Measurements from ENCODE around the gene GAS1.

The GAS1 gene

DNA sequence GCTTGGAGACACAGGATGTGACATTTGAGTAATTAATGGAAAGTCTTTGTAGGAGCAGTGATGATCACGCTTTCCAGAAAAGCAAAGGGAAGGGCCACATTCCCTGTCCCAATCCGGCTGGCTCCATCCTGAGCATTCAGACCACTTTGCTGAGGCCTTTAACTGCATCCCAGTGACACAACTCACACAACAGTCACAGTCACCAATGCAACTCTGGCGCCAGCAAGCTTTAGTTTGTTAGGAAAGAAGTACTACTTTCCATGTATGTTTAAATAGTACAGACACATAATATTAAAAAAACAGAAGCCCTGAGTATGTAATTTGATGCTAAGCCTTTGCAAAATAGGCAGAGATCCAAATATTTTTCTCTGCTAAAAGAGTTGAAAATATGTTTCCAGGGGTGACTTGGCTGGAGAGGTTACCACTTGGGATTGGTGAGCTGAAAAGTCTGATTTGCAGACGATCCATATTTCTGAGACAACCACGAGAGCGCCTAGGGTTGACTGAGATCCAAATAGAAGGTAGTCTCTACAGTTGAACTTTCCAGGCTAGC, 31.7 kb upstream of the GAS1 start:
- no peak for DNase-seq (ENCODE audit: extremely low spot score)
- no peak for TF ChIP-seq FOXK2 (IDR thresholded peaks at IDR 0.05)
- TF ChIP-seq BHLHE40 (IDR thresholded peaks at IDR 0.05; ENCODE audit: borderline replicate concordance) = no peak
- no peak for TF ChIP-seq NFRKB (IDR thresholded peaks at IDR 0.05)
- TF ChIP-seq HDGF (IDR thresholded peaks at IDR 0.05; ENCODE audit: borderline replicate concordance) = no peak
- no peak for TF ChIP-seq SUZ12 (IDR thresholded peaks at IDR 0.05)
- no peak for TF ChIP-seq LEF1 (IDR thresholded peaks at IDR 0.05; ENCODE audit: borderline replicate concordance)
- TF ChIP-seq ARNT (IDR thresholded peaks at IDR 0.05) = no peak
- no peak for TF ChIP-seq SP1 (IDR thresholded peaks at IDR 0.05)
- TF ChIP-seq FOXA1 (IDR thresholded peaks at IDR 0.05) = no peak
- TF ChIP-seq FOXM1 (IDR thresholded peaks at IDR 0.05; ENCODE audit: borderline replicate concordance) = no peak
- no peak for TF ChIP-seq L3MBTL2 (conservative IDR thresholded peaks at IDR 0.05)
- TF ChIP-seq, protein P1, sequence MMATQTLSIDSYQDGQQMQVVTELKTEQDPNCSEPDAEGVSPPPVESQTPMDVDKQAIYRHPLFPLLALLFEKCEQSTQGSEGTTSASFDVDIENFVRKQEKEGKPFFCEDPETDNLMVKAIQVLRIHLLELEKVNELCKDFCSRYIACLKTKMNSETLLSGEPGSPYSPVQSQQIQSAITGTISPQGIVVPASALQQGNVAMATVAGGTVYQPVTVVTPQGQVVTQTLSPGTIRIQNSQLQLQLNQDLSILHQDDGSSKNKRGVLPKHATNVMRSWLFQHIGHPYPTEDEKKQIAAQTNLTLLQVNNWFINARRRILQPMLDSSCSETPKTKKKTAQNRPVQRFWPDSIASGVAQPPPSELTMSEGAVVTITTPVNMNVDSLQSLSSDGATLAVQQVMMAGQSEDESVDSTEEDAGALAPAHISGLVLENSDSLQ (IDR thresholded peaks at IDR 0.05) = no peak
- no peak for TF ChIP-seq ELF4 (IDR thresholded peaks at IDR 0.05)
- no peak for TF ChIP-seq CTBP1 (IDR thresholded peaks at IDR 0.05; ENCODE audit: borderline replicate concordance)
- CTCF ChIA-PET = no interaction called here
- POLR2A ChIA-PET = no interaction called here

DNA sequence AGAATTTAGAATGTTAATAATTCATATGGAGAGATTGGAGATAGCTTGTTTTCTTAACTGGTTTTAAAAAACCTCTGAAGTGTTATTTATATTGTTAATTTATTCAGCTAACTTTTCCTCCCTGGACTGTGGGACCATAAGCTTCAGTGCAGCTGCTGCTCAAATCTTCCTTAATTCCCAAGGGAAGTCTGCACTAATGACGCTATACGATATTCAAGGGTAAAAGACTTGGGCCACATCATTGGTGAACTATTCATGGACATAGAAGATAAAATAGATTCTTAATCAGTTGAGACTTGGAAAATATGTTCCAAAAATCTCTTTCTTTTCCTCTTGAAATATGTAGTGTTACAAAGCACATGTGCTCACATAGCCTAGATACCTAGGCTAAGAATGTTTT, 31.1 kb upstream of the GAS1 start:
- CTCF ChIA-PET = no interaction called here
- no peak for DNase-seq (ENCODE audit: extremely low spot score)
- TF ChIP-seq TARDBP (IDR thresholded peaks at IDR 0.05) (no peak), LEF1 (IDR thresholded peaks at IDR 0.05; ENCODE audit: borderline replicate concordance) (no peak), L3MBTL2 (conservative IDR thresholded peaks at IDR 0.05) (no peak)

DNA sequence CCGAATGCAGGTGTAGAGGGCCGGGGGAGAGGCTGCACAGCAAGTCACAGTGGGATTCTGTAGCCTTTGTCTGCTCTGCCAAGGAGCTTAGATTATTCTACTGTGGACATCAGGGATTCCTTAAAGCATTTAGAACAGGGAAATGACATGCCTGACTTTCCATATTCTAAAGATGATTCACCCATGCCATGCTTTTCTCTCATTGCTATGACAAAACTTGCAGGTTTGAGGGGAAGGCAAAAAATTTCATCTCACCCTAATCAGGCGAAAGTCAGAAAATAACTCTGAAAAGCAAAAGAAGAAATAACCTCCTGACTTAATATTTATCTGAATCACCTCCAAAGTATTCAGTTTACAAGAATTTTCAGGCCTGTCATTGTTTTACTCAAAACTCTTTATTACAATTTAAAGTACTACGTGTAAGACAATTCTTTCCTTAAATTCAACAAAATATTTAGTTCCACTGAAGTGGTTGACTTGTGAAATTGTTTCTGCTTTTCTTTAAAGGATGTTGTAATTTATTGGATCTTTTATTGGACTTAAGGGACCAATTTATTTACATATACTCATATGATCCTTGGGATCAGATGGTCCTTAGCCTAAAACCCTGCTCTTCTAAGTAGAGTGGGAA, 30.0 kb upstream of the GAS1 start:
- CTCF ChIA-PET = no interaction called here

More for the DNA sequence above, 31.1 kb upstream of the GAS1 start:
- POLR2A ChIA-PET = no interaction called here

DNA sequence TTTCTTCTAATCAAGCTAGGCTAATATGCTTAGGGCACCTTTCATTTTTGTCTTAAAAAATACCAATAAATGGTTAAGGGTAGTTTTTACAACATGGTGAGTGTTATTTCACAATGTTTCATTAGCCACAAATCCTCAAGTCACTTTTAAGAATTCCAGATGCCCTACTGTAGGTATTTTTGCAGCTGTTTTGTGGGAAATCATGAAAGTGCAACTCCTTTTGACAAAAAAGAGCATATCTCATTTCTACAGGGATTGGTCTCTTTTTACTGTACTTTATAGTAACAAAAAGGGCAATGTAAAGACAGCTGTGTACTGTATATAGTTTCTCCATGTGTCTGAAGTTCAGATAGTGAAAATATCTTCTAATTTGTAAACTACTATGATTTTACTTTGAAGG, 28.3 kb upstream of the GAS1 start:
- ChIA-PET POLR2A (no interaction called here), CTCF (no interaction called here)
- TF ChIP-seq LEF1 (IDR thresholded peaks at IDR 0.05; ENCODE audit: borderline replicate concordance) (no peak), SUZ12 (IDR thresholded peaks at IDR 0.05) (no peak), BHLHE40 (IDR thresholded peaks at IDR 0.05; ENCODE audit: borderline replicate concordance) (no peak), L3MBTL2 (conservative IDR thresholded peaks at IDR 0.05) (no peak), SP1 (IDR thresholded peaks at IDR 0.05) (no peak), FOXA1 (IDR thresholded peaks at IDR 0.05) (no peak), ARNT (IDR thresholded peaks at IDR 0.05) (no peak), FOXK2 (IDR thresholded peaks at IDR 0.05) (no peak), FOXM1 (IDR thresholded peaks at IDR 0.05; ENCODE audit: borderline replicate concordance) (no peak), TARDBP (IDR thresholded peaks at IDR 0.05) (no peak), NFRKB (IDR thresholded peaks at IDR 0.05) (no peak), CTBP1 (IDR thresholded peaks at IDR 0.05; ENCODE audit: borderline replicate concordance) (no peak), ZNF384 (IDR thresholded peaks at IDR 0.05) (no peak), HDGF (IDR thresholded peaks at IDR 0.05; ENCODE audit: borderline replicate concordance) (no peak)
- TF ChIP-seq, protein P1 (IDR thresholded peaks at IDR 0.05) = no peak
- DNase-seq (ENCODE audit: extremely low spot score) = no peak

More for the DNA sequence above, 30.0 kb upstream of the GAS1 start:
- TF ChIP-seq L3MBTL2 (conservative IDR thresholded peaks at IDR 0.05) = no peak
- no peak for TF ChIP-seq SP1 (IDR thresholded peaks at IDR 0.05)
- TF ChIP-seq ELF4 (IDR thresholded peaks at IDR 0.05) = no peak
- no peak for TF ChIP-seq FOXM1 (IDR thresholded peaks at IDR 0.05; ENCODE audit: borderline replicate concordance)
- TF ChIP-seq ZNF384 (IDR thresholded peaks at IDR 0.05) = no peak
- TF ChIP-seq ARNT (IDR thresholded peaks at IDR 0.05) = no peak
- TF ChIP-seq, protein P1 (IDR thresholded peaks at IDR 0.05) = no peak
- TF ChIP-seq FOXA1 (IDR thresholded peaks at IDR 0.05) = no peak
- TF ChIP-seq FOXK2 (IDR thresholded peaks at IDR 0.05) = no peak
- TF ChIP-seq SUZ12 (IDR thresholded peaks at IDR 0.05) = no peak
- TF ChIP-seq NFRKB (IDR thresholded peaks at IDR 0.05) = no peak
- TF ChIP-seq TARDBP (IDR thresholded peaks at IDR 0.05) = no peak
- DNase-seq (ENCODE audit: extremely low spot score) = no peak
- POLR2A ChIA-PET = no interaction called here

DNA sequence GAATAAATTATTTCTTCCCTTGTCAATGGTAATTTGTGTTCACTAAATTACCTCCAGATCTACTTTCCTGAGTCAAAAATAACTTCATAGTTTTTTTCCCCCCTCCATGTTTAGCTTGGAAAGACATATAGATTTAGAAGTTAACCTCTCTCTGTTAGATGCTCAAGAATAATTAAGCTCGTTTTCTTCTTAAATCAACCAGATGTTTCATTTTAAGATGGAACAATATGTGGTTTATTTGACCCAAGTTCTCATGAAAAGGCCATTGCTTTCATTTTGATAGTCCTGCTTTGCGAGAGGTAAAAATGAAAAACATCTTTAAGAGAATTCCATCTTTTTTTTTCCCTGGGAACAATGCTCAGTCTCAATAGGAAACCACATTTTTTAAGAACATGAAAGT, 27.7 kb upstream of the GAS1 start:
- CTCF ChIA-PET = no interaction called here
- POLR2A ChIA-PET = no interaction called here
- no peak for TF ChIP-seq HDGF (IDR thresholded peaks at IDR 0.05; ENCODE audit: borderline replicate concordance)
- no peak for TF ChIP-seq BHLHE40 (IDR thresholded peaks at IDR 0.05; ENCODE audit: borderline replicate concordance)
- no peak for TF ChIP-seq ARNT (IDR thresholded peaks at IDR 0.05)
- no peak for TF ChIP-seq CTBP1 (IDR thresholded peaks at IDR 0.05; ENCODE audit: borderline replicate concordance)
- no peak for TF ChIP-seq L3MBTL2 (conservative IDR thresholded peaks at IDR 0.05)
- TF ChIP-seq, protein P1 (IDR thresholded peaks at IDR 0.05) = no peak
- no peak for TF ChIP-seq SP1 (IDR thresholded peaks at IDR 0.05)
- TF ChIP-seq FOXA1 (IDR thresholded peaks at IDR 0.05) = no peak
- TF ChIP-seq ELF4 (IDR thresholded peaks at IDR 0.05) = no peak
- no peak for TF ChIP-seq FOXK2 (IDR thresholded peaks at IDR 0.05)
- TF ChIP-seq TARDBP (IDR thresholded peaks at IDR 0.05) = no peak
- TF ChIP-seq ZNF384 (IDR thresholded peaks at IDR 0.05) = no peak
- TF ChIP-seq NFRKB (IDR thresholded peaks at IDR 0.05) = no peak
- TF ChIP-seq LEF1 (IDR thresholded peaks at IDR 0.05; ENCODE audit: borderline replicate concordance) = no peak
- DNase-seq (ENCODE audit: extremely low spot score) = no peak
